GM18498 (cell line): Measurements from ENCODE around the gene UBE3D.
"Not testable (repeated sequence)": the region's sequence is repeated elsewhere in the genome, so short reads cannot be mapped to it uniquely, and the experiment has no call there.

Source experiments
- ATAC-seq: cut with Tn5 transposase; IDR thresholded peaks from one replicate; pipeline ENCODE4 v1.9.1; 2021; ENCODE audit warnings: mild to moderate bottlenecking, moderate library complexity; ENCODE audit not compliant: unreplicated experiment

UBE3D gene

DNA sequence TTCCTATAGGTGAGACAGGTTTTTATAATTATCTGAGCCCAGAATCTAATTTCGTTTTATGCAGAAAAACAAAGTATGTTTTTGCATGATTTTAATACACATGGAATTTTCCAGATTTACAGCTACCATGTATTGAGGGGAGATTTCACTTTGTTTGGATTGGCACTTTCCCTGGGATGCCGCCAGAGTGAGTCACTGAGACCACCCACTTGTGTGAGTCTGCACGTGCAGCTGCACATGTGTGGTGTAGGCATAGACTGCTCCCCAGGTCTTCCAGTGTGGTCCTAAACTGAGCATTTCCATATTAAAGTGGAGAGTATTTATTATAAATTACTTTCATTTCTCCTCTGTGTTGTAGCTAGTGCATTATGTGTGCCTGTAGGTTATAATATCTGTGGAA is 186.8 kb downstream of the UBE3D start:
- ATAC-seq: no peak

DNA sequence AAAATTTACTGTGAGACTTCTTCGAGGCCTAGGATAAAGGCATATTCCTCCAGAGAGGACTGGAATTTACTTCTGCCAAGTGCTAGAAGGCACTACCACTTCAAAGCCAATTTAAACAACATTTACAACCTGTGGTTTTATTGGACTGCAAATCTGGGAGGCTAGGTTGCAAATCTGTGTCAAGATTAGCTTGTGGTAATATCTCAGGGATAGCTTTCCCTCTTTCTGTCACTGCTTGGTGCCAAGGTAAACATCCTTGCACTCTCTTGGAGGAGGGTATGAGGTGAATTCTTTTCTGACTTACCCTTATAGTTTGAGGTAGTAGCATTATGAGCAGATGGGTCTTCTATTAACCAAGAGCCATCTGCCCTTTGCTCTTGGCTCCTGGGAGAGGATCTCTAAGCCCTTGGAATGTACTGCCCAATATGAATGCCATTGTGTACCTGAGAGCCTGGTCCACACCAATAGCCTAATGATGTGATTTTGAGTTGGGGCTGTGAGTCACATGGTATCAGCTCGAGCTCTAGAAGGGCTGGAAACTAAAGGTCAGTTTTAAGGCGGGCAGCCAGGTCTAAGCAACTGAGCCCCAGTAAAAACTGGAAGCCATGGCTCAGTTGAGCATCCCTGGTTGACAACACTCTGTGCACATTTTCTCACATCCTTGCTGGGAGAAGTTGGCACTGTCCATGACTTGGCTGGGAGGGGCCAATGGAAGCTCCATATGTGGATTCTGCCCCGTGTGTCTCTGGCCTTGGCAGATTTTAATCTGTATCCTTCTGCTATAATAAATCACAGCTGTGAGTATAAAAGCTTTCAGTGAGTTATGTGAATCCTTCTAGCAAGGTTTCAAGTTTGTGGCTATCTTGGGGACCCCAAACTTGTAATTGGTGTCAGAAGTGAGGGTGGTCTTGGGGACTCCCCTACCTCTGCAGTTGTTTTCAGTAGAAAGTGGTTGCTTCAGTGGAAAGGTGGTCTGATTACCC is 188.1 kb downstream of the UBE3D start:
- no peak for ATAC-seq

DNA sequence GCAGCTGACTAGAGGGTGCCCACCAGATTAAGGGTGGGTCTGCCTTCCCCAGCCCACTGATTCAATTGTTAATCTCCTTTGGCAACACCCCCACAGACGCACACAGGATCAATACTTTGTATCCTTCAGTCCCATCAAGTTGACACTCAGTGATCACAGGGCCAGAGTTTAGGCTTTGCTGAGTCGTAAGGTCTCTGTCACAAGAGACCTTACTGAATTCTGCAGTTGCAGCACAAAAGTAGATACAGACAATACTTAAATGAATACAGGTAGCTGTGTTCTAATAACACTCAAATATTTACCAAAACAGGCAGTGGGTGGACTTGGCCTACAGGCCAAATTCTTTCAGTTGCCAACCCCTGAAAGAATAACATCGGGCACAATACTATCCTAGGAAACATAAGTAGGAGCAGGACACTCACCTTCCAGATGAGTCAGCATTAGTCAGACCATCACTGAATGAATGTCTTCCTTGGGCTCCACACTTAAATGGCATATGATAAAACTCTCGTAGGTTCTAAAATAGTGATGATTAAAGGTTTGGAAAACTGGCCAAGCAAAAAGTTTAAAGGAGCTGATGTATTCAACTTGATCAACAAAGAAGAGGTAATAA is 190.0 kb downstream of the UBE3D start:
- no peak for ATAC-seq

GRCh38 chr6:82874867-82875266 is 190.8 kb downstream of the UBE3D start:
- ATAC-seq: no peak

- no peak for ATAC-seq
Observed at GRCh38 chr6:82872185-82872584, 193.5 kb downstream of the UBE3D start.

DNA sequence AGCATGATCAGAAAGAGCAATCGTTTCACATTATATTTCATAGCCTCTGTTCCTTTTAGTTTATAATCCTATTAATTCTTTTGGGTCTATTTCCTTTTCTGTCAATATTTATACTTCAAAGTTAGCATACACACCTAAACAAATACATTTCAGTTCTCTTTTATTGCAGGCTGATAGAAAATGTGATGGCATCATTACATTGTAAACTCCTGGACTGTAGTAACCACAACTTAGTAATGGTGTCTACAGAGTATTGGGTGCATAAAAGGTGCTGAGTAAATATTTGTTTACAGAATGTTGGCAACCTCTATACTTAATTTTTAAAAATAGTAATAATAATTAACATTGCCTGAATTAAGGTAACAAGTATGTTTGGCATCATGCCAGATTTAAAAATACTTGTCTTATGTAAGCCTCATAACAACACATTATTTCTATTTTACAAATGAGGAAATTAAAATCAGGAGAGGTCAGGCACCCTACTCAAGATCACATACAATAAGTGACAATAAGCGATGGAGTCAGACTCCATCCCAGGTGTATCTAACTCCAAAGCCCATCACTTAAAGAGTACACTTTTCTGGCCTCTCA is 195.0 kb downstream of the UBE3D start:
- no peak for ATAC-seq

DNA sequence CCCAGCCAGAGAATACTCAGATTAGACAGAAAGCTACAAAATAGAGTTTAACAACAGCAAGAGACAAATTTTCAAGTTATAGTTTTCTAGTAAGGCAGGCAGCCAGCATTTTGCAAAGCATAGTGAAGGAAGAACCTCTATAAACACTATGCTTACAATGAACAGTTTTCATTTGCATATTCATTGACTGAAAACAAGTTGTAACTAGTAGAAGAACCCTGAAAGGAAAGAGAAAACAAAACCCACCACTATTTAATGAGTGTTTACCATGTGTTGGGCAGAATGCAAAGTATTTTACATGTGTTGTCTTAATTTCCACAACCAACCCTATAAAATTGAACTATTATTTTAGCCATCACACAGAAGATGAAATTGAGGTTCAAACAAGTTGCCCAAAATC is 196.1 kb downstream of the UBE3D start:
- peak; percentile 58 for ATAC-seq

- ATAC-seq: no peak
Observed at GRCh38 chr6:82867946-82868345, 197.7 kb downstream of the UBE3D start.

DNA sequence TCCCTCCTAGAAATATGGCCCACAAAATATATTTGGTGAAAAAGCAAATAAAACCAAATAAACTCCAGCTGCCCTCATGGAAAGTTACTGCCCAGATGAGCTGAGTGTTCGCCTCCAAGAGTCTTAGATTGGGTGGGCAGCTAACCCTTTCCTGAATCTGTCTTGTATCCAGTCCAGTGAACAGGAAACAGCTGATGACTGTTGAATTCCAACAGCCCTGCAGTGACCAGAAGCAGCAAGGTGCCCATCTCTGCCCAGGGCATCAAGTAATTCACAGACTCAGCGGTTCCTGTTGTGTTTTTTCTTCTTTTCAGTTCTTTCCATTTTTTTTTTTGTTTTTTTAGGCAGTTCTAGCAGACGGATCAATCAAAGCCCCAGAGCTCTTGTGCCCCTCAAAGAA is 199.2 kb downstream of the UBE3D start:
- no peak for ATAC-seq

- ATAC-seq: no peak
Observed at GRCh38 chr6:82865461-82865860, 200.2 kb downstream of the UBE3D start.

GRCh38 chr6:82863781-82864180 is 201.9 kb downstream of the UBE3D start:
- ATAC-seq: no peak

- ATAC-seq: no peak
Observed at GRCh38 chr6:82862543-82862942, 203.1 kb downstream of the UBE3D start.

DNA sequence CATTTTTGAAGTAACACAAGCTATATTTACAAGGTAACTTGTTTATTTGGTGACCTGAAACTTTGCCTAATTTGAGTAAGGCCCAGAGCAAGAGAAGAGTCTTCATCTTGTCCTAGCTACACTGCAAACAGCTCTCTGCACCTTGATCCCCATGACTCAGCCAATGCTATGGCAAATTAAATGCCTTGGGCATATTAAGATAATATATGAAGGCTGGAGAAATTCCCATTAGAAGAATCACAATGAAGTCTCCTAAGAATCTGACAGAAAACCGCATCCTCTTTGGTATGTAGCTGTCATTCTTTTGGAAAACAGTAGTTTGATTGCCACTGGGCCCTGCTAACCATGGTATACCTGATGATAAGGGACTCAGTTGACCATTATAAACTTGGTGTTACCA is 204.5 kb downstream of the UBE3D start:
- ATAC-seq: no peak

DNA sequence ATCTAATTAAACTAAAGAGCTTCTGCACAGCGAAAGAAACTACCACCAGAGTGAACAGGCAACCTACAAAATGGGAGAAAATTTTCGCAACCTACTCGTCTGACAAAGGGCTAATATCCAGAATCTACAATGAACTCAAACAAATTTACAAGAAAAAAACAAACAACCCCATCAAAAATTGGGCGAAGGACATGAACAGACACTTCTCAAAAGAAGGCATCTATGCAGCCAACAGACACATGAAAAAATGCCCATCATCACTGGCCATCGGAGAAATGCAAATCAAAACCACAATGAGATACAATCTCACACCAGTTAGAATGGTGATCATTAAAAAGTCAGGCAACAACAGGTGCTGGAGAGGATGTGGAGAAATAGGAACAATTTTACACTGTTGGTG is 209.6 kb downstream of the UBE3D start:
- ATAC-seq: not testable (repeated sequence)

- ATAC-seq: not testable (repeated sequence)
Observed at GRCh38 chr6:82852904-82853303, 212.7 kb downstream of the UBE3D start.

DNA sequence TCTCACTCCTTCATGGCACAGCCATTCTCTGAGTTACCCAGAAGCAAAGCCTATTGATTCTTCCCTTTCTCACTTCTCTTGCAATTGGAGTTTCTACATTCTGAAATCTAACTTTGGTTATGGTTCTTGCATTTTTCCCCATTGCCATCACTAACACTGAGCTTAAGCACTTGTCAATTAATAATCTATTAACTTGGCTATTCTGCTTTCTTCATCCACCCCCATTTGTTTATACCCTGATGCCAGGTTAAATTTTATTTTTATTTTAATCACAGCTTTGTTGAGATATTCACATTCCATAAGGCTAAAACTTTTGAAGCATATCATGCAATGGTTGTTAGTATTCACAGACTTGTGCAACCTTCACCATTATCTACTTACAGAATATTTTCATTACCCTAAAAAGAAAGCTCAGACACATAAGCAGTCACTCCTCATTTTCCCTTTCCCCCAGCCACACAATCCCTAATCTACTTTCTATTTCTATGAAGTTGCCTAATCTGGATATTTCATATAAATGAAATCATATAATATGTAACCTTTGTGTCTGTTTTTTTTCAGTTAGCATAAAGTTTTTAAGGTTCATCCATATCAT is 222.3 kb downstream of the UBE3D start:
- ATAC-seq: no peak

GRCh38 chr6:82842721-82843120 is 222.9 kb downstream of the UBE3D start:
- no peak for ATAC-seq
